ENCODE results near the gene MEOX1. TPM values are rescaled to one million over a fixed set of nuclear protein-coding genes. Genes with fewer than 3 reads are reported as not detected.

Gene MEOX1
- total RNA-seq: 10 to 100 TPM in 1 of 2 donors, 1 to 10 TPM in 1; 3.9 to 13.8 TPM

DNA sequence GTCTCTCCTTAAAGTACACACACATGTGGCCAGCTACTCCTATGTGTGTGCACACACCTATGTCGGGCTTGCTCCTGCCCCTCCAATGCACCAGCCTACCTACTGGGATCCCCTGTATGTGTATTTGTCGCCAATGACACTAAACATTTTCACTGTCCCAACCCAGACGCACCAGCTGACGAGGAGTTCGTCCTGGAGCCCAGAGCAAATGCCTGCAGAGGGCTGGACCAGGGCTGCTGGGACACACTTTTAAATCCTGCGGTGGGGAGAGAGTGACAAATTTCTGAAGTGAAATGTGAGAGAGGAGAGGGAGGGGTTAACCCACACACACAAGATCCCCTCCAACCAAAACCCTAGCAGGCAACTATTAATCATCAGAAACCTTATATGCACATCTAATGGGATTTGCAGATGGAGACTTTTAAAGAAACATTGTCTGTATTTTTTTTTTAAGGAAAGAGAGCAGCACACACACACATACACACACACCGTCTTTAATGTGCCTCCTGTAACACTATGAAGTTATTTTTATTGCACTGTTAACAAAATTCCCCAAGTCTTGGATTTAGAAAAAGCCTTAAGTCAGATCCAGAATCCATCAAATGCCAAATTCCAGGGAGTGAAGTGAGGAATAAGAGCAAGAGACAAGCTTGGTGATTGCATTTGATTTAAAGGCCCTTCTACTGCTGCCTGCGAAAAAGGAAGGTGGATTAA, at the start of gene MEOX1:
Gene MEOX1, minus strand, starts transcription at position 224 of the 714 bp plus-strand sequence. CDS start 388 bp downstream, outside the sequence.
- H3K9me3 ChIP-seq: no peaks in the 10 kb centered on the region
- H3K27ac ChIP-seq: peak within 1 kb of the TSS; percentile 74 to 79
- peak within 1 kb of the TSS; percentile 35 to 47 for H3K4me3 ChIP-seq
- H3K27me3 ChIP-seq: no peaks in the 10 kb centered on the region
- no peaks in the 10 kb centered on the region for H3K36me3 ChIP-seq
- TF ChIP-seq, protein P1, sequence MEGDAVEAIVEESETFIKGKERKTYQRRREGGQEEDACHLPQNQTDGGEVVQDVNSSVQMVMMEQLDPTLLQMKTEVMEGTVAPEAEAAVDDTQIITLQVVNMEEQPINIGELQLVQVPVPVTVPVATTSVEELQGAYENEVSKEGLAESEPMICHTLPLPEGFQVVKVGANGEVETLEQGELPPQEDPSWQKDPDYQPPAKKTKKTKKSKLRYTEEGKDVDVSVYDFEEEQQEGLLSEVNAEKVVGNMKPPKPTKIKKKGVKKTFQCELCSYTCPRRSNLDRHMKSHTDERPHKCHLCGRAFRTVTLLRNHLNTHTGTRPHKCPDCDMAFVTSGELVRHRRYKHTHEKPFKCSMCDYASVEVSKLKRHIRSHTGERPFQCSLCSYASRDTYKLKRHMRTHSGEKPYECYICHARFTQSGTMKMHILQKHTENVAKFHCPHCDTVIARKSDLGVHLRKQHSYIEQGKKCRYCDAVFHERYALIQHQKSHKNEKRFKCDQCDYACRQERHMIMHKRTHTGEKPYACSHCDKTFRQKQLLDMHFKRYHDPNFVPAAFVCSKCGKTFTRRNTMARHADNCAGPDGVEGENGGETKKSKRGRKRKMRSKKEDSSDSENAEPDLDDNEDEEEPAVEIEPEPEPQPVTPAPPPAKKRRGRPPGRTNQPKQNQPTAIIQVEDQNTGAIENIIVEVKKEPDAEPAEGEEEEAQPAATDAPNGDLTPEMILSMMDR (IDR thresholded peaks at IDR 0.05): no peak
- H3K4me1 ChIP-seq: peaks cover 0 to 43% of the 10 kb centered on the region in 2 donors
- no peak for DNase-seq (ENCODE audit: low spot score)

DNA sequence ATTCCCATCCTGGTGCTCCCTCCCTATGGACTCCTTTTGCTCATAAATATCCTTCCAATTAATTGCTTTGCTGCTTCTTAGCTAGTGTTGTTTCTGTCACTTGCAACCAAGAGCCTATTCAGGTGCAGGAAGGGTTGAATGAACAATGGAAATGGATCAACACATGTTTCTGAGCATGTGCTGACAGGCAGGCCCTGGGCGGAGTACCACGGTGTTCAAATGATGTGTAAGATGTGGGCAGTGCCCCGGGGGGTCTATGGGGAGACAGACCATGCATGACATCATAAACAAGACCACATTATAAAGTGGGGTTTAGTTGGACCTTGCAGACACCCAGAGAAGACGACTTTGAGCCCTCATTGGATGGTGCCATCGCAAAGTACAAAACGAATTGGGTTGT, 48.4 kb upstream of the MEOX1 start:
- Histone ChIP-seq H3K9me3 (no peaks in the 10 kb centered on the region), H3K27ac (no peak overlapping the region), H3K36me3 (no peaks in the 10 kb centered on the region), H3K27me3 (no peaks in the 10 kb centered on the region), H3K4me3 (no peak overlapping the region), H3K4me1 (peaks cover 0 to 22% of the 10 kb centered on the region in 2 donors)
- DNase-seq (ENCODE audit: low spot score): no peak
- TF ChIP-seq, protein P1 (IDR thresholded peaks at IDR 0.05): no peak

DNA sequence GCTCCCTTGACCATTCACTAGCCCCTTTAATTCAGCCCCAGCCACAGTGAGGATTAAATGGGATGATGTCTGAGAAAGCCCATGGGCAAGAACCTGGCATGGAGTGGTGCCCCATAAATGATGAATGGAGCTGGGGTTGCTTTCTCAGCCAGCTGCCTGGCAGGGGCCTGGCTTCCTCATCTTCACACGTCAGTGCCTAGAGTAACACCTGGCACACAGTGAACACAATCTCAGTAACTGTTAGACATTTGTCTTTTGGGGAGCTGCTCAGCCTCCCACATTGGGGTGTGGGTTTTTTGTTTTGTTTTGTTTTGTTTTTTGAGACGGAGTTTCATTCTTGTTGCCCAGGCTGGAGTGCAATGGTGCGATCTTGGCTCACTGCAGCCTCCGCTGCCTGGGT, 47.5 kb upstream of the MEOX1 start:
- TF ChIP-seq, protein P1 (IDR thresholded peaks at IDR 0.05): no peak
- Histone ChIP-seq H3K9me3 (no peaks in the 10 kb centered on the region), H3K27ac (no peak overlapping the region), H3K4me1 (peaks cover 0 to 18% of the 10 kb centered on the region in 2 donors), H3K36me3 (no peaks in the 10 kb centered on the region), H3K4me3 (no peak overlapping the region), H3K27me3 (no peaks in the 10 kb centered on the region)
- DNase-seq (ENCODE audit: low spot score): no peak

DNA sequence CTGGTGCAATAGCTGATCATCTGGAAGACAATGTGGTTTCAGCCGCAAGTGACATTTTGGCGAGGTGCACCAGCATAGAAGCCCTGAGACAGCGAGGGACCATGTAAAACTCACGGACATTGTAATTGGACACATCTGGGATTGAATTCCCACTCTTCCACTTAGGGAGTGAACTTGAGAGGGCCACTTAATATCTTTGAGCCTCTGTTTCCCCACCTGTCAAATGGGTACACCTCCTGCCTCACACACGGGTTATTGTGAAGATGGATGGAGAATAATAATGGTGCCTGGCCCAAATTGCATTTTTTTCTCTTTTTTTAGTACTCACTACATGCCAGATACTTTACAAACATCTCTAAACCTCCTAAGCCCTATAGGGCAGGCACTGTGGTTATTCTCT, 45.5 kb upstream of the MEOX1 start:
- H3K4me1 ChIP-seq: no peaks in the 10 kb centered on the region
- no peak overlapping the region for H3K4me3 ChIP-seq
- no peaks in the 10 kb centered on the region for H3K36me3 ChIP-seq
- TF ChIP-seq, protein P1 (IDR thresholded peaks at IDR 0.05): no peak
- no peaks in the 10 kb centered on the region for H3K27me3 ChIP-seq
- H3K27ac ChIP-seq: no peak overlapping the region
- DNase-seq (ENCODE audit: low spot score): no peak
- H3K9me3 ChIP-seq: no peaks in the 10 kb centered on the region

DNA sequence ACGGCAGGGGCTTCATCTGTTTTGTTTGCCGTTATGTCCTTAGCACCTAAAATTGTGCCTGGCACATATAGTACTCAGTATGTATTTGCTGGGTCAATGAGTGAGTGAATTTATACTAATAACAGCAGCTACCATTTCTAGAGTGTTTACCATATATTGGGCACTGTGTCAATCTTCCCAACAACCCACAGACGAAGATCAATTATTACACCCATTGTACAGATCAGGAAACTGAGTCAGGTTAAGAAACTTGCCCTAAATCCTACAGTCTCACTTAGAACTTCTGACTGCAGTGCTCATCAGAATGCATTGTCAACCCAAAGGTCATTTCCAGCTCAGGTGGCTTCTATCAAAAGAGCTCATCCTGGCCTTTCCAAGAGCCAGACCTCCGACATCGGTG, 44.5 kb upstream of the MEOX1 start:
- no peak overlapping the region for H3K4me3 ChIP-seq
- H3K27ac ChIP-seq: no peak overlapping the region

More for the DNA sequence above, 44.5 kb upstream of the MEOX1 start:
- Histone ChIP-seq H3K9me3 (no peaks in the 10 kb centered on the region), H3K36me3 (no peaks in the 10 kb centered on the region), H3K4me1 (no peaks in the 10 kb centered on the region), H3K27me3 (no peaks in the 10 kb centered on the region)
- TF ChIP-seq, protein P1 (IDR thresholded peaks at IDR 0.05): no peak
- no peak for DNase-seq (ENCODE audit: low spot score)

Measured in right atrium auricular region (tissue), 2 donors.